Measurements from ENCODE around the gene ZNF530. TPM values are rescaled to one million over a fixed set of nuclear protein-coding genes. Genes with fewer than 3 reads are reported as not detected.

Gene ZNF530
- 13.6 and 20.2 TPM in 2 replicates for total RNA-seq (2014; rRNA removed; shearing (Covaris generic))

DNA sequence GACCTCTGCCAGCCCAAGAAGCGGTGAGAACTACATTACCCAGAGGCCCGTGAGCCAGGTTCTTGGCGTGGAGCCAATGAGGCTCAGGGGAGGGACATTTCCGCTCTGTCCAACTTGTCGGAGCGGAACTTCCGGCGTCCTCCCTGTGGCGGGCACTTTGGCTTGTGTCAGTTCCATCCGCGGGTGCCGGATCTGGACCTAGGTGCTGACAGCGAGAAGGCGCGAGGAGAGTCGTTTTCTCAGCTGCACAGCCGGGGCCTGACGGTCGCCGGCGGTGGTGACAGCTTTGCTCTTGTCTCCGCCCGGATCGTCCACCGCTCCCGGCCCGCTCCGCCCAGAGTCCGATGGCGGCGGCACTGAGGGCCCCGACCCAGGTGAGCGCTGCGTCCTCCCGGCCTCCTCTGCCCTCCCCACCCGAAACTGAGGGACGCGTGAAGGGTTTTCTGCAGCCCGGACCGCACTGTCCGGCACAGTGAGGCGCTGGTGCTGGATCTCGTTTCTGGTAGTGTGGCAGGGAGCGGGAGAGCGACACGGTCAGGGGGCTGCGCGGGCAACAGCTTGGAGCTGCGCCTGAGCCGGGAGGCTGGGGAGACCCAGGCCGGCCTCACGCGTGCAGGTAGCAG, at the start of gene ZNF530:
ZNF530 (plus strand) TSS at position 125 of the 623 bp plus-strand sequence. CDS start 4,461 bp downstream, outside the sequence.
- DNase-seq (ENCODE audit: low spot score) = peak; percentile 97

DNA sequence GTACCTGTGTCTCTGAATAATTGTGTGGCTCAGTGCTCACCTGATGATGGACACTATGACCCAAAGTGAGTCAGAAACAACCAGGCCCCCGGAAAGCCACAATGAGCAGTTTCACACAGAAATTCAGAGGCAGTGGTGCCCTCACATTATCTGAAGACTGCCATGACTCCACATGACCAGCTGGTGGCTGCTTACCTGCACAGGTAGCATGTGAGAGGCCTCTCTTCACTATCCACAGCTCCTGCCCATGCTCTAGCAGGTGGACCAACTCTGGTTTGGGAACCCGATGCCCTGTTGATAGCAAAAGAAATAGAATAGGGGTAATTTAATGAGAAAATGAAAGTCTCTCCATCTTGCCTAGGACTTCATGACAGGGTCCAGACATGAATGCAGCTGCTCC, 47.3 kb upstream of the ZNF530 start:
- DNase-seq (ENCODE audit: low spot score) = no peak

DNA sequence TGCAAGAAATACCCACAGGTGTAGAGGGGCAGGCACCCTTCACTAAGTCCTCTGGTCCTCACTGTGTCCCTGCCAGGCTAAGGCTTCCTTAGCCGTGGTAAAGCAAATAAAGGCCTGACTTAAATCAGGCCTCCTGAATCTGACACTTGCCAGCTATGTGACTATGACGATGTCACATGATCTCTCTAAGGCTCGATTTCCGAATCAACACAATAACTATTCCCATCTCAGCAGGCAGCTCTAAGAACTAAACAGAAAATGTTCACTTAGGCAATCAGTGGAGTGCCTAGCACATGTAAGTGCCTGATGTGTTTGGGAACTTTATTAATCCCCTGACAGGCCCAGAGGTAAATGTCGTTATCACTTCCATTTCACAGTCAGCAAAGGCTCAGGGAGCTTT, 42.0 kb upstream of the ZNF530 start:
- no peak for DNase-seq (ENCODE audit: low spot score)

DNA sequence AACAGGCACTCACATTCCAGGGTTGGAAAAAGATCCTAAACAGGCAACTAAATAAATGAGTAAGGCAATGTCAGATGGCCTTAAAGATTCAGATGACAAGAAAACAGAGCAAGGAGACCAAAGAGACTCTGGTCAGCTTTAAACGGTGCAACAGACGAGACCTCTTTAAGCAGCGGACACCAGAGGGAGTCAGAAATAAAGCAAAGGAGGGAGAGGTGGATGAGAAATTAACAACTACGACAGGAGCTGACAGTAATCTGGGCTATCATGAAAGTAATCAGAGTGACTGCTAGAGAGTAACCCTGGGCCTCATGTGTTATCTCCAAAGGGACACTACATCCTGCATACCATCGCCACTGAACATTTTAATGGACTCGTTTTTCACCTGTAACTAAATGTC, 41.2 kb upstream of the ZNF530 start:
- no peak for DNase-seq (ENCODE audit: low spot score)

DNA sequence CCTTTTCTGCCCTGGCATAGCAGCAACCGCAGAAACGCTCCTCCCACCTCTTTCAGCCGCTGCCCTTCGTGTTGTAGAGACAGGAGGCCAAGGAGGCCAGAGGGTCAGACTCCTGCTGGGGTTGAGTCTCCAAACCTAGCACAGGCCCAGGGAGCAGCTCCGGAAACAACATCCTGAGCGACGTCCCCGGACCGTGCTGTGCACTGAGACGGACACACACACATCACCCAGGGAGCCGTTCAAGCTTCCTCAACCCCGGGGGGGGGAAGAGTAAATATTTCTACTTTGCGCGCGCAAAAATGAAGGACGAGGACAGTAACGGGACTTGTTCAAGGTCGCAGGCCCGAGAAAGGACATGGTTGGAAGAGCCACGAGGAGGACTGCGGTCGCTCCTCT, 40.7 kb upstream of the ZNF530 start:
- DNase-seq (ENCODE audit: low spot score) = no peak

DNA sequence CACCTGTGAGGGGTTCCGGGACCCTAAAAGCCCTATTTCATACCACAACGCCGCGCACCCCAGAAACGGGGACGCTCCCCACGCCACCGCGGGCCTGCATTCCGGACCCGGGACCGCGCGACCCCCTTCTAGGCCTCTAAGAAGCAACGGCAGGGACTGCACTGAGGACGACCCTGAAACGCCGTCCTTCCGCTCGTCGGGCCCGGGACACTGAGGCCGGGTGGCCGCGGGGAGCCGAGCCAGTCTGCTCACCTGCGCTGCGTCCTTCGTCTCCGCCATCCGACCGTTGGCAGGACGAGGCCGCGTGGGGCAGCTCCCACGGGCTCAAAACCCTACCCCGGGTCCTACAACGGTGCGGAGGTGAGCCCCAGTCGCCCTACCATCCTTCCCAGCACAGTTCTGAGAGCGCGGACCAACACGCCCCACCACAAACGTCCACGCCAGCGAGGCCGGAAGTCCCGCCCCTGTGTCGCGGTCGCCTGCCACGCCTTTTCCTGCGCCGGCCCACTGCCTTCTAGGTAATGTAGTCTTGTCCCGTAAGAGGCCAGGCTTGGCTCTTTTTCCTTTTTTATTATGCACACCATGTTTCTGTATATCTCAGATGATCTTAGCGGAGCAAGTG, 40.2 kb upstream of the ZNF530 start, which contains the start of gene ZNF550:
ZNF550 (minus strand) TSS at position 460 of the 622 bp plus-strand sequence; CDS start at position 279, 181 bp downstream.
- DNase-seq (ENCODE audit: low spot score) = peak; percentile 80

DNA sequence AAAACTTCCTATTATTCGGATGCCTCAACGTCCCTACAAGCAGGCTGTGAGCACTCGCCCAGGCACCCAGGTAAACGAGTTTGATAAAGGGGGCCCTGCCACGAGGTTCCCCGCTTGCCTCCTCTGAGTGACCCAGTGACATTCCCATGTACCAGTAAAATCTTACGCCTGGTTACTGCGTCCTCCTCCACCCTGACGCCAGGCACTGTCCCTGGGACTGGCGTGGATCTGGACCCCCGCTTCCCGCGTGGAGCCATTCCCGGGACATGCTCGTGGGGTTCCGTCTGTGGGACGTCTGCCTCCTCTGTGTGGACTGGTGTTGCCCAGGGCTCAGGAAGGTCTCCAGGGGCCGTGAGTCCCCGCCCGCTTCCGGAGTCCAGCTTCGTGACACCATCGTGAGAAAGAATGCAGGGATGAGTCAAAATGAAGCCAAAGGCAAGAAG, 39.6 kb upstream of the ZNF530 start:
- DNase-seq (ENCODE audit: low spot score) = no peak

DNA sequence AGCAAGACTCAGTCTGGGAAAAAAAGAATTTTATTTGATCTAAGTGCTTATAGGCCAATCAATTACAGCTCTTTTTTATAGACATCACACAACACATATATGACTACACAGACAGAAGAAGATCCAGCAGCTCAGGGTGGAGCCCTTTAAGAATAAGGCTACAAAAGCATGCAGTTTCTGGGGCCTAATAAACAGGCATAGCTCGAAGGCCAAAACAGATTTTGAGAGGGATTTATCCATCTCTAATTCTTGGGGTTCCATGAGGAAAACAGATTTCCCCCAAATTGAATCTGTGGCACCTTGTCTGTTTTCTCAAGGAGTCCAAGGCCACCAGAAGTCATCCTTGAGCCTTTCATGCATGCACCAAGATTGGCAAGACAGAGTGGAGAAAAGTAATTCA, 36.1 kb upstream of the ZNF530 start:
- no peak for DNase-seq (ENCODE audit: low spot score)

DNA sequence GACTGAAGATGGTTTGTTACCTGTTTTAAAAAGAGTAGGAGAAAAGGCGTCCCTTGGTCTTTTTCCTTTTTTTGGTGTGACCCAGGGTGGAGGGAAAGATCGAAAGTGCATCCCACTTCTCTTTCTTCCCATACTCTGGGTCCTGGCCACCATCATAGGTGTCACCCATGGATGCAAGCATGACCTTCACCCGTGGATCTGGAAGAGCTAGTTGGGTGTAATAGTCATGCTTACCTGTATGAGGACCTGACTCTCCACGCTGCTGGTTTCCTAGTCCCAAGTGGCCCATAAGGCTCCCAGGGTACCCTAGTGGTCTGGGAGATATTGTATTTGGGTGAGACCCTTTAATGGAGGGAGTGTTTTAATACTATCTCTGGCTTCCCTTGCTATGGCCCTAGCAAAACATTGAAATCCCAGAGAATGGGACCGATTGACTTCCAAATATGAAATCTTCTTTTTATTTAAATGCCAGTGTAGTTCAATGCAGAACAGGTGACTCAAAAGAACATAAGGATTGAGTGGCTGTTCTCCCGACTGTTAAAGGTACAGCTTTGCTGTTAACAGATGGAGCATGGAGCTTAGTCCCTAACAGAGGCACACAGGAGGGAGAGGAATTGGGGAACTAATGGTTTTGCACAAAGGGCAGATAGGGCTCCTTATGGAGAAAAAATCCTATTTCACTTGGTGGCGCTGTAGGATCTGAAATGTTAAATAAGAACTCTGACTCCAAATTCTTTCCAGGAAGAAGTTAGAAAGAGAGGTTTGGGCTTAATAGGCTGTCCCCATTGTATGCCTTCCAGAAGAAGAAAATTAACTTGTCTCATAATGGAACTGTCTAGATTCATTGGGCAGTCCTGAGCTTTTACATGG, 33.1 kb upstream of the ZNF530 start:
- DNase-seq (ENCODE audit: low spot score) = peak; percentile 29

DNA sequence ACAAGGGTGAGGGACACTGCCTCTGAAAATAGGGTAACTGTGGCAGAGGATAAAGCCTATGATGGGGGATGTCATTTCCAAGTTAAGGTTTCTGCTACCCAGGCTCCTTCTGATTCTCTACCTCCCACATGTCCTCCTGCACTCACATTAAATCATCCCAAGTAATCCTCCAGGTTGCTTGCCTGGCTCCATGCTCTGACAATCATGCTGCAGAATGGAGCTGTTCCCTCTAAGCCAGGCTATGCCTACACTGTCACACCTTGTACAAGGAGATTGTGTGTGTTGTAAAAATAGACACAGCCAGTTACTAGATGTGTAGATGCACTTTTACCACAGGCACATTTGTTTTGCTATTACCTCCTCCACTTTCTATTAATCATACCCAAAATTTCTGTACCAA, 29.0 kb upstream of the ZNF530 start:
- no peak for DNase-seq (ENCODE audit: low spot score)

DNA sequence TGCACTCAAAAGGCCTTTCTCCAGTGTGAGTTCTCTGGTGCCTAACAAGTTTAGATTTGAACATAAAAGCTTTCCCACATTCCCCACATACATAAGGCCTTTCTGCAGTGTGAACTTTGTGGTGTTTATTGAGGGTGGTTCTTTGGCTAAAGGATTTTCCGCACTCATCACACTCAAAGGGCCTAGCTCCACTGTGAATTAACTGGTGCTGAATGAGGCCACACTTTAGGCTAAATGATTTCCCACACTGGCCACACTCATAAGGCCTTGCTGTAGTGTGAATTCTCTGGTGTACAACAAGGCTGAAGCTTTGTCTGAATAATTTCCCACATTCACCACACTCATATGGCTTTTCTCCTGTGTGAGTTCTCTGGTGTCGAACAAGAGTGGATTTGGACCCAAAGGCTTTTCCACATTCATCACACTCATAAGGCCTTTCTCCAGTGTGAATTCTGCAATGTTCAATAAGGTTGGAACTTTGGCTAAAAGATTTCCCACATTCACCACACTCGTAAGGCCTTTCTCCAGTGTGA, 27.2 kb upstream of the ZNF530 start:
- no peak for DNase-seq (ENCODE audit: low spot score)

DNA sequence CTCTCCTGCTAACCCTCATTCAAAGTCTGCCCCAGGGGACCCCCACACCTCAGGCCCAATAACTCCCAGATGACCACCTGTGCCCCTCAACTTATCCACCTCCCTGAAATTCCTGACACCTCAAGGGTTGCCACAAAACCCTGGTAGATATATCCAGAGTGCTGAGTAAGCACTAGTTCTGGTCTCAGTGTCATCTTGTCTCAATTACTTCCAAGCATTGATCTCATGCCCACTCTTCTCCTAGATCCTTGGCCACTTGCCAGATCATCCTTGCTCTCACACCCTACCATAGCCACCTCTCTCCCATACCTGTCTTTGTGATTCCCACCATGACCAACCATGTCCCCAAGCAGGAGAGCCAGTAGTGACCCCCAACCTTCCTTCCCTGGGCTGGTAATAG, 23.0 kb upstream of the ZNF530 start:
- no peak for DNase-seq (ENCODE audit: low spot score)

DNA sequence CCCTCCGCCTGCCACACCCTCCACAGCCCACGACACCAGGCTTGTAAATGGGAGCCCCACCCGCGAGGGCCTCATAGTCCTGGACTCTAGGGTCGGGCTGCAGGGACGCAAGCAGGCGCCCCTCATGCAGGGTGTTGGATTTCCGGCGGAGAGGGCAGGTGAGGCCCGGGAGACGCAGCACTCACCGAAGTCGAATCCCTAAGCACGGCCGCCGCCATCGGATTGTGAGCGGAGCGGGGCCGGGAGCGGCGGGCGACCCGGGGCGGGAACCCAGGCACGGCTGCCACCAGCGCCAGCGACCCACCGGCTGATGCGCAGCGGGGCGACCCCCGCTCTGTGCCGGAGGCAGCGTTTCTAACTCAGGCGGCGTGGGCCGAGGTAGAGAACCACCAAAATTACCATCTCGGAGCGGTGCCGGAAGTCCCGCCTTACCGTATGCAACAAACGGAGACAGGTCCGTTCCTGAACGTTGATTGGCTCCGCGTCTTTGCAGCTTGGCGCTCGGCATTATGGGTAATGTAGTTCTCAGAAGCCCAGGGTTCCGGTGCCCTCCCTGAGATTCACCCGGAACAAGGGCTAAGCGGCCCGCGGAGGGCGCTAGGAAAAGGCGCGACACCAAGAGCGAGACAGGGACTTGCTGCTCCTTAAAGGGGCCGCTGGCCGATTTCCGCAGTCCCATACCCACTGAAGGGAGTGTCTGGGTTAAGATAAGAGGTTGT, 21.0 kb upstream of the ZNF530 start, which contains the start of gene ZNF416:
ZNF416 (minus strand) TSS at position 425 of the 719 bp plus-strand sequence; CDS start at position 218, 207 bp downstream.
- DNase-seq (ENCODE audit: low spot score) = peak; percentile 99

DNA sequence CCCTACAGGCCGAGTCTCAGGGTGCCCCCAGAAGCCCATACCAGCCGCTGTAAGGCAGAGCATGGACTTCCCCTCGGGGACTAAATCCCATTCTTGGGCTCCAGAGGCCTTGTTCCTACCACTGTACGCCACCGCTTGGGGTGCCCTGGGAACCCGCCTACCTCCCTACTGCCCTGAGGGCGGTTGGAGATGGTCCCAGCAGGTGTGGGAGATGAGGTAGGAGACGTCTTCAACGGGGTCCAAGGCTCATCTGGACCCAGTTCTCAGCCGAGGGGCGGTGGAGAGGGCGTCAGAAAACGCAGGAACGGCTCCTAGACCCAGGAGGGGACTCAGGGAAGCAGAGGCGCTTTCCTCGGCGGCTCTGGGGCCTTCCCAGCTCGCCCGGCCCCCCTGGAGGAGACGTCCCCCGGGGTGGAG, 16.6 kb upstream of the ZNF530 start:
- DNase-seq (ENCODE audit: low spot score) = no peak

DNA sequence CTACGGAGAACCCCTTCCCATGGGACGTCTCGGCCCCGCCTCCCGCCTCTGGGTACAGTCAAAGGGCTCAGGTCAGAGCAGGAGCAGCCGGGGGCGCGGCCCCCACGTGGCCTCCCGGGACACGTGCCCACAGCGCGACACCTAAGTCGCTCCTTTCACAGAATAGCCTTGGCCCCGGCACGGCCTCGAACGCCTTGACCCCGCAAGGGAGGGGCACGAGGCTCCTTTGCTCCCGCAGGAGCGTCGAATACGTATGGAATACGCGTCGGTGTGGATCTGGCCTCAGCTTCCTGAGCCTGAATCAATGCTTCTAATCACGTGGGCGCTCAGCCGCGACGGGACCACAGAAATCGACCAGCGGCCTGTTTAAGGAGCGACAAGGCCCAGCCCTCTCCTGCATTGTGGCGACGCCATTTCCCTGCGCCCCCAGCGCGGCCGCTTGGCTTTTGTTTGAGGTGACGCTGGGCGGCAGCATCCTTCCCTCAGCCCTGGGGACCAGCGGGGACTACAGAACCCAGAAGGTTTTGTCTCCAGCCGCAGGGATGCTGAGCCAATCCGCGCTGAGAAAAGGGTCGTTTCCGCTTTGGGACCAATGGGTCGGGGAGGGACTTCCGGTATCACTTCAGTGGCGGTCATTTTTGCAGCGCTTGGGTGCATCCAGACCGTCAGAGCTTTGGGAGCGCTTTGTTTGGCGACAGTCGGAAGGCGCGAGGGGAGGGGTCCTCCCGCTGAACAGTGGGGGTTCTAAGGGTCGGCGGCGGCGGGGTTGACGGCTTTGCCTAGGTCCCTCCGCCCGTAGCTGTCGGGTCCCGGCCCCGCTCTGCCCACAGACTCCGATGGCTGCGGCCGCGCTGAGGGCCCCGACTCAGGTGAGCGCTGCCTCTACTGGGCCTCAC, 15.9 kb upstream of the ZNF530 start, which contains the start of gene ZIK1:
ZIK1 (plus strand) TSS at position 625 of the 896 bp plus-strand sequence; CDS start at position 837, 212 bp downstream.
- DNase-seq (ENCODE audit: low spot score) = no peak

DNA sequence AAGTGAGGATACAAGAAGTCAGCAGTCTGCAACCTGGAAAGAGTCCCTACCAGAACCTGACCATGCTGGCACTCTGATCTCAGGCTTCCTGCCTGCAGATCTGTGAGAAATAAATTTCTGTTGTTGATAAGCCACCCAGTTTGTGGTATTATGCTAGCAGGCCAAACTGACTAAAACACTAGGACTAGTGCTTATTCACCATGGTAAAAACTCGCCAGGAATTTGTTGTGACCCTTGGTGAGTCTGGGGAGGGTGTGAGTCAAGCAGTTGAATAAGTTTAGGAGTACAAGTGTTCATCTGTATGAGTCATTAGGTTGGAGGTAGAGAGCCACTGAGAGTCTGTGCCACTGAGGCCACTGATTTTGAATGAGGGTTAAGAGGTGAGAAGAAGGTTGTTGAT, 12.2 kb upstream of the ZNF530 start:
- peak; percentile 96 for DNase-seq (ENCODE audit: low spot score)

DNA sequence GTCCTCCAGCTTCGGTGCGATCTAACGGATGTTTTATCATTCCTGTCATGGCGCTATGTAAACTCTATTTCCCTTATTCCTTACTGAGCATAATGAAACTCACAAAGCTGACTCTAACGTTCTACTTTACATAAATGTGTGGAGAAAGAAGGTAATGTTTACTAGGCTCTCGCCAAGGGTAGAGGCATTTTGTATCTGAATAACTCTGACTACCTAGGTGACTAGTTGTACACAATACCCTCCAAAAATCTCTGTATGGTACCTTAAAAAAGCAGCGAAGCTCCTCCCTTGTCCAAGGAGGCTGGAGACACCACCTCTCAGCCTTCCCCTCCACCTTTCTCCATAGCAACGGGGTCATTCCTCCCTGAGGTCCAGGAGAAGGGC, 316 bp upstream of the ZNF530 start:
- no peak for DNase-seq (ENCODE audit: low spot score)

DNA sequence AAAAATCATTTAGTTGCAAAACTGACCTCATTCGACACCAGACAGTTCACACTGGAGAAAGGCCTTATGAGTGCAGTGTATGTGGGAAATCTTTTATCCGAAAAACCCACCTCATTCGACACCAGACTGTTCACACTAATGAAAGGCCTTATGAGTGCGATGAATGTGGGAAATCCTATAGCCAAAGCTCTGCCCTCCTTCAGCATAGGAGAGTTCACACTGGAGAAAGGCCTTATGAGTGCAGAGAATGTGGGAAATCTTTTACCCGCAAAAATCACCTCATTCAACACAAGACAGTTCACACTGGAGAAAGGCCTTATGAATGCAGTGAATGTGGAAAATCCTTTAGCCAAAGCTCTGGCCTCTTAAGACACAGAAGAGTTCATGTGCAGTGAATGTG, 7.2 kb downstream of the ZNF530 start:
- DNase-seq (ENCODE audit: low spot score) = no peak

DNA sequence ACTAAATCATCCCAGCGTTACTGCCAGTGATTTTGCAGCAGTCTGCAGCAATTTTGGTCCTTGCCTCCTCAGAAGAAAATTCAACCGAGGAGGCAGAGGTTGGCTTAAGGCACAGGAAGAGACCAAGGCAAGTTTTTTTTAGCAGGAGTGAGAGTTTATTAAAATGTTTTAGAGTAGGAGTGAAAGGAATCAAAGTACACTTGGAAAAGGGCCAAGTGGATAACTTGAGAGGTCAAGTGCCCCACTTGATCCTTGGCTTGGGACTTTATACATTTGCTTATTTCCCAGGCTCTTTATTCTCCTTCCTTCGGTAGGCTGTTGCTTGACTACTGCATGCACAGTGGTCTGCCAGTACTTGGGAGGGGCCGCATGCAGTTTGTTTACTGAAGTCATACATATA, 11.4 kb downstream of the ZNF530 start:
- no peak for DNase-seq (ENCODE audit: low spot score)
